Iris pigment epithelial cell (primary cell): ENCODE results near the gene SIGLEC12.

Source experiments
- DNase-seq: peaks from one replicate; pipeline ENCODE4 v3.0.0-alpha.2; 2011; ENCODE audit warnings: low read depth

SIGLEC12 gene

GRCh38 chr19:51501594-51502263 is at the start of gene SIGLEC12:
Gene SIGLEC12 (minus strand): TSS chr19:51501800. CDS start chr19:51501733, 67 bp downstream.
- DNase-seq = no peak

GRCh38 chr19:51550848-51551672 is 49.5 kb upstream of the SIGLEC12 start:
- no peak for DNase-seq

GRCh38 chr19:51549533-51550324 is 48.1 kb upstream of the SIGLEC12 start:
- DNase-seq = no peak

GRCh38 chr19:51548891-51549305 is 47.3 kb upstream of the SIGLEC12 start:
- DNase-seq = no peak

- DNase-seq = no peak
Measured at GRCh38 chr19:51548213-51548651, 46.6 kb upstream of the SIGLEC12 start.

- DNase-seq = no peak
Measured at GRCh38 chr19:51547397-51548212, 46.0 kb upstream of the SIGLEC12 start.

- peak; percentile 22 for DNase-seq
Measured at GRCh38 chr19:51546650-51547396, 45.2 kb upstream of the SIGLEC12 start.

GRCh38 chr19:51546107-51546649 is 44.6 kb upstream of the SIGLEC12 start:
- DNase-seq = no peak

GRCh38 chr19:51544038-51544437 is 42.4 kb upstream of the SIGLEC12 start:
- DNase-seq = no peak

- no peak for DNase-seq
Measured at GRCh38 chr19:51542699-51543098, 41.1 kb upstream of the SIGLEC12 start.

GRCh38 chr19:51541458-51542357 is 40.1 kb upstream of the SIGLEC12 start:
- no peak for DNase-seq

- DNase-seq = no peak
Measured at GRCh38 chr19:51539821-51540366, 38.3 kb upstream of the SIGLEC12 start.

- no peak for DNase-seq
Measured at GRCh38 chr19:51535535-51535934, 33.9 kb upstream of the SIGLEC12 start.

GRCh38 chr19:51531349-51532315 is 30.0 kb upstream of the SIGLEC12 start, which contains the start of gene SIGLEC6:
Gene SIGLEC6 (minus strand): TSS chr19:51531670. CDS start chr19:51531648, 22 bp downstream.
- DNase-seq = no peak

- DNase-seq = no peak
Measured at GRCh38 chr19:51530616-51531015, 29.0 kb upstream of the SIGLEC12 start.

- no peak for DNase-seq
Measured at GRCh38 chr19:51529301-51529700, 27.7 kb upstream of the SIGLEC12 start.

- DNase-seq = no peak
Measured at GRCh38 chr19:51525651-51526050, 24.1 kb upstream of the SIGLEC12 start.
